ENCODE results near the gene BMPR1A.

Gene BMPR1A

DNA sequence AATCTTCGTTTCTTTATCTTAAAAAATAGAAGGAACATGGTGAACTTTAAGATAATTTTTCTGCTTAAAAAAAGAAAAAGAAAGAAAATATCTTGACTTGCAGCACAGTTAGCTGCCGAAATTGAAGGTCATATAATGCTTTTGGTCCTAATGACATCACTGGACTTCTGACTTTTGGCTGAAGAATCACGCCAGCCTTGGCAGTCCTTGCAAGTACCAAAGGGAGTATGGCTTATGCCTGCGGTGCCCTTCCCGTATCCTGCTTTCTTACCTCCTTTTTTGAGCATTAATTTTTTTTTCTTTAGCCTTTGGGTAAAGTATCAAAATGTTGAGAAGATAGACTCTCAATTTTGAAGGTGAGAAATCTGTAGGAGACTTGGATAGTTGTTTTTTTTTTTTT lies 7.0 kb downstream of the BMPR1A start:
- DNase-seq (ENCODE audit: low read depth), result no peak
- no peak overlapping the region for H3K4me3 ChIP-seq (ENCODE audit: low read length)
- TF ChIP-seq, protein P1, sequence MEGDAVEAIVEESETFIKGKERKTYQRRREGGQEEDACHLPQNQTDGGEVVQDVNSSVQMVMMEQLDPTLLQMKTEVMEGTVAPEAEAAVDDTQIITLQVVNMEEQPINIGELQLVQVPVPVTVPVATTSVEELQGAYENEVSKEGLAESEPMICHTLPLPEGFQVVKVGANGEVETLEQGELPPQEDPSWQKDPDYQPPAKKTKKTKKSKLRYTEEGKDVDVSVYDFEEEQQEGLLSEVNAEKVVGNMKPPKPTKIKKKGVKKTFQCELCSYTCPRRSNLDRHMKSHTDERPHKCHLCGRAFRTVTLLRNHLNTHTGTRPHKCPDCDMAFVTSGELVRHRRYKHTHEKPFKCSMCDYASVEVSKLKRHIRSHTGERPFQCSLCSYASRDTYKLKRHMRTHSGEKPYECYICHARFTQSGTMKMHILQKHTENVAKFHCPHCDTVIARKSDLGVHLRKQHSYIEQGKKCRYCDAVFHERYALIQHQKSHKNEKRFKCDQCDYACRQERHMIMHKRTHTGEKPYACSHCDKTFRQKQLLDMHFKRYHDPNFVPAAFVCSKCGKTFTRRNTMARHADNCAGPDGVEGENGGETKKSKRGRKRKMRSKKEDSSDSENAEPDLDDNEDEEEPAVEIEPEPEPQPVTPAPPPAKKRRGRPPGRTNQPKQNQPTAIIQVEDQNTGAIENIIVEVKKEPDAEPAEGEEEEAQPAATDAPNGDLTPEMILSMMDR (conservative IDR thresholded peaks at IDR 0.05; ENCODE audit: low read length), result no peak

DNA sequence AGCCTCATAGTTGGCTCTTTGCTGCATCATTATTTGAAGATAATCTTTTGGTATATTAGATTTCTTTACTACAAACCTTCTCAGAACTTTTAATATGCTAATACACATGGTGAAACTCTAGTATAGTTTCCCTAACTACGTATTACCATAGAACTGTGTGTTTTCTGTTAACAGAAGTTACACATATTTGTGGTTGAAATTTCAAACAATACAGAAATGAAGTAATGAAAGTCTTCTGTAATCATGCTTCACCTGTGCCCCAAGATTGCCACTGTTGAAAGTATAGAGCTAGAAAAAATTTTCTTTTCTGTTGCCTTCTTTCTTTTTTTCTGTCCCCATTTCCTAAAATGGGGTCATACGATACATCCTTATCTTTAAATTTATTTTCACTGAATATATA lies 9.1 kb downstream of the BMPR1A start:
- no peak overlapping the region for H3K4me3 ChIP-seq (ENCODE audit: low read length)
- no peak for DNase-seq (ENCODE audit: low read depth)
- TF ChIP-seq, protein P1 (conservative IDR thresholded peaks at IDR 0.05; ENCODE audit: low read length), result no peak

DNA sequence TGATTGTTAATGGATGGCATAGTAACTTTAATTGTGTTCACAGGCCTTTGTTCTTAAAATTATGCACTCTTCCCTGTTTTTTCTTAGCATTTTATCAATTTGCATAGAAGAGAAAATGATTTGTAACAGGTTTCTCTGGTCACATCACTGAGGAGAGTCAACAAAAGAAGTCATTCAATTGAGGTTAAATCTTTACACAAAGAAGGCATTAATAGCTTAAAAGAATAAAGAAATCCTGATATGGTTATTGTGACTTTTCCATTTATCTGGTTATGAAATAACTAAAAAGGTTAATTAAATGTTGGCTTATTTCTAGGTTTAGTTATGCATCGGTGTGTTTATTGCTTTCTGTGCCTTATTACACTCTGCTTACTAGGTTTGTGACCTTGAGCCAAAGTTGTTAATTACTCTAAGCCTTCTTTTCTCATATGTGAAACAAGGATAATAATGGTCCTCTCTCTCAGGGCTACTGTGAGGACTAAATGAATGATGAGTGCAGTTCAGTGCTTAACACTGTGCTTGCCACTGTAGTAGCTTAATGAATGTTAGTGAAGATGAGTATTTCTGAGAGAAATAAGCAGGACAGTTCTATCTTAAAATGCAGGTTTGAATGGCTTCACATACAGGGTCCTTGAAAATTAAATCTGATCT lies 12.1 kb downstream of the BMPR1A start:
- no peak overlapping the region for H3K4me3 ChIP-seq (ENCODE audit: low read length)
- TF ChIP-seq, protein P1 (conservative IDR thresholded peaks at IDR 0.05; ENCODE audit: low read length), result no peak
- no peak for DNase-seq (ENCODE audit: low read depth)

DNA sequence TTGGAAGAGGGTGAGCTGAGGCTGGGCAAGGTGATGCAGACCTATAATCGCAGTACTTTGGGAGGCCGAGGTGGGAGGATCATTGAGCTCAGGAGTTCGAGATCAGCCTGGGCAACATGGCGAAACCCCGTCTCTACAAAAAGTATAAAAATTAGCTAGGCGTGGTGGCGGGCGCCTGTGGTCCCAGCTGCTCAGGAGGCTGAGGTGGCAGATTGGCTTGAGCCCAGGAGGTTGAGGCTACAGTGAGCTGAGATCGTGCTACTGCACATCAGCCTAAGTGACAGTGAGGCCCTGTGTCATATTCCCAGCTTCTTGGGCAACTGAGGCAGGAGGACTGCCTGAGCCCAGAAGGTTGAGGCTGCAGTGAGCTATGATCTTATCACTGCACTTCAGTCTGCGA lies 13.6 kb downstream of the BMPR1A start:
- DNase-seq (ENCODE audit: low read depth), result no peak
- no peak overlapping the region for H3K4me3 ChIP-seq (ENCODE audit: low read length)
- TF ChIP-seq, protein P1 (conservative IDR thresholded peaks at IDR 0.05; ENCODE audit: low read length), result no peak

DNA sequence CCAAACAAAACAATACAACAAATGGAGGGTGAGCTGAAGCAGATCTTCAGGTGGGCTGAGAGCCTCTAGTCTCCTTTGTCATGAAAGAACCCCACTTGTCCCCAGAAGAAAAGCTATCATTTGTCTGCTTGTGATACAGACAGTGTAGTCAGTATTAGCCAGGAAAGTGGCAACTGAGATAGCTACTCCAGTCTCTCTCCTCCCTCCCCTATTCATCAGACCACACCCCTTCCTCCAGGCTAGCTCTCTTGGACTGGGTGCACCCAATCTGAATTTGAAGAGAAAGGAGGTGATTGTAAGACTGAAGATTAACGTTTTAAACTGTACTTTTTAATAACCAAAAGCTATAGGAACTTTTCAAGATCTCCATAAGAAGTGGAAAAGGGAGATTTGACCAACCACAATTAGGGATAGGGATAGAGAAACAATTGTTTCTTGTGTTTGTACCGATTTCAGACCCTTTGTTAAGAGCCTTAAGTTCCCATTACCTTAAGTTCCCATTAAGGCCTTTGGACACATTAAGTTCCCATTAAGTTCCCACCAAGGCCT lies 14.1 kb downstream of the BMPR1A start:
- DNase-seq (ENCODE audit: low read depth), result no peak
- TF ChIP-seq, protein P1 (conservative IDR thresholded peaks at IDR 0.05; ENCODE audit: low read length), result no peak
- no peak overlapping the region for H3K4me3 ChIP-seq (ENCODE audit: low read length)

DNA sequence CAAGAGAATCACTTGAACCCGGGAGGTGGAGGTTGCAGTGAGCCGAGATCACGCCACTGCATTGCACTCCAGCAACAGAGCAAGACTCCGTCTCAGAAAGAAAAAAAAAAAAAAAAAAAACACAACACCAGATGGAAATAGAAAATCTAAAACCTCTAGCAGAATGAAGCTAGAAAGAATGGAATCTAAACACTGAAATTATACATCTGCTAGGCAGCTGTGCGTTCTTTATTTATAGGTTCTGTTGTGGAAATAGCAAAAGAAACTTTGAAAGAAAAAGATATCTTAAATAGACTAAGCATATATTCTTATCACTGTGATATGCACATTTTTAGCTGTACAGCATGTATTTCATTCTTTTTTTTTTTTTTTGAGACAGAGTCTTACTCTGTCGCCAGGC lies 17.1 kb downstream of the BMPR1A start:
- H3K4me3 ChIP-seq (ENCODE audit: low read length), result no peak overlapping the region
- peak; percentile 58 for DNase-seq (ENCODE audit: low read depth)
- TF ChIP-seq, protein P1 (conservative IDR thresholded peaks at IDR 0.05; ENCODE audit: low read length), result no peak

Data from AG10803 (cell line).